Measurements from ENCODE around the gene MANEA. TPM values are rescaled to one million over a fixed set of nuclear protein-coding genes. Genes with fewer than 3 reads are reported as not detected.

The MANEA gene
- total and polyA plus RNA-seq, 10 of the 15 experiments (the other 5 are each of a cell fraction or from before 2014, with no cell fraction given): 5.8 to 19.5 (median 12.5) TPM

- TF ChIP-seq FOS (IDR thresholded peaks at IDR 0.05; ENCODE audit: borderline replicate concordance, extremely low read depth, insufficient read length) (no peak), BMI1 (IDR thresholded peaks at IDR 0.05; ENCODE audit: borderline replicate concordance) (no peak)
Measured at GRCh38 chr6:95543798-95544197, 33.5 kb upstream of the MANEA start (continued).

- RAD21 ChIA-PET (ENCODE audit: unreplicated experiment): no interaction called here
- in situ Hi-C loops (cut with MboI) (no loop called here), intact Hi-C loops (cut with micrococcal nuclease; ENCODE audit: unreplicated experiment) (no loop called here)
- no peaks in the 10 kb centered on the region for H3K9me3 ChIP-seq (replicated peaks; ENCODE audit: control insufficient read depth, insufficient read depth, low read length)
- FAIRE-seq (no peak), DNase-seq (ENCODE audit: low read depth, low spot score) (no peak), ATAC-seq (no peak)
- no peak overlapping the region for H3K4me2 ChIP-seq (ENCODE audit: control insufficient read depth, insufficient read depth)
- no peaks in the 10 kb centered on the region for H3K4me1 ChIP-seq (ENCODE audit: control insufficient read depth, insufficient read depth, low read length)
- TF ChIP-seq SPI1 (IDR thresholded peaks at IDR 0.05; ENCODE audit: borderline replicate concordance, insufficient read depth, low read depth, low read length) (no peak), TAF1 (IDR thresholded peaks at IDR 0.05; ENCODE audit: borderline replicate concordance, low read depth, low read length) (no peak)
- SMC1A ChIA-PET (ENCODE audit: uncharacterized antibody, unreplicated experiment): no interaction called here
- no peak overlapping the region for H2AFZ ChIP-seq (ENCODE audit: control insufficient read depth, low read depth, low read length)
- no peaks in the 10 kb centered on the region for H3K79me2 ChIP-seq (ENCODE audit: control insufficient read depth, insufficient read depth, low read length)
- H3K4me3 ChIP-seq: no peak overlapping the region
- POLR2A ChIA-PET: no interaction called here
- H3K36me3 ChIP-seq (ENCODE audit: control insufficient read depth in 2 of 2, insufficient read depth in 2 of 2, low read length in 1 of 2): no peaks in the 10 kb centered on the region
- CTCF ChIA-PET: no interaction called here
- no peak overlapping the region for H3K27ac ChIP-seq (ENCODE audit: control insufficient read depth, insufficient read depth)
- no peaks in the 10 kb centered on the region for H4K20me1 ChIP-seq (ENCODE audit: control insufficient read depth, insufficient read depth)
- no peak overlapping the region for H3K9ac ChIP-seq (ENCODE audit: control insufficient read depth, insufficient read depth, low read length)
- no TSS peak for BruUV-seq (replicated peaks)
- 15% methylated on average over 3 of the region's 3 CpGs for WGBS (ENCODE audit: insufficient coverage, insufficient replicate concordance, low lambda C conversion rate, missing lambda C conversion rate)
- H3K27me3 ChIP-seq (replicated peaks in 1 of 2; ENCODE audit: control insufficient read depth in 2 of 2, insufficient read depth in 2 of 2, low read length in 1 of 2): no peaks in the 10 kb centered on the region; a peak in 1 of 4 replicates
Measured at GRCh38 chr6:95544517-95545225, 32.7 kb upstream of the MANEA start.

GRCh38 chr6:95545226-95545625, 32.1 kb upstream of the MANEA start:
- TF ChIP-seq NR2C1 (IDR thresholded peaks at IDR 0.05) (no peak), RB1 (IDR thresholded peaks at IDR 0.05; ENCODE audit: borderline replicate concordance) (no peak), ELK1 (IDR thresholded peaks at IDR 0.05; ENCODE audit: low read depth, low read length) (no peak), ZBTB33 (IDR thresholded peaks at IDR 0.05) (no peak), E4F1 (IDR thresholded peaks at IDR 0.05; ENCODE audit: borderline replicate concordance, partially characterized antibody) (no peak), ZNF622 (IDR thresholded peaks at IDR 0.05) (no peak)
- Histone ChIP-seq H3K9ac (ENCODE audit: control insufficient read depth, insufficient read depth, low read length) (no peak overlapping the region), H3K27ac (ENCODE audit: control insufficient read depth, insufficient read depth) (no peak overlapping the region), H4K20me1 (ENCODE audit: control insufficient read depth, insufficient read depth) (no peaks in the 10 kb centered on the region), H3K27me3 (replicated peaks in 1 of 2; ENCODE audit: control insufficient read depth in 2 of 2, insufficient read depth in 2 of 2, low read length in 1 of 2) (no peaks in the 10 kb centered on the region; a peak in 1 of 4 replicates), H3K79me2 (ENCODE audit: control insufficient read depth, insufficient read depth, low read length) (no peaks in the 10 kb centered on the region), H3K4me1 (ENCODE audit: control insufficient read depth, insufficient read depth, low read length) (no peaks in the 10 kb centered on the region), H3K9me3 (replicated peaks; ENCODE audit: control insufficient read depth, insufficient read depth, low read length) (no peaks in the 10 kb centered on the region), H2AFZ (ENCODE audit: control insufficient read depth, low read depth, low read length) (no peak overlapping the region), H3K4me2 (ENCODE audit: control insufficient read depth, insufficient read depth) (no peak overlapping the region), H3K36me3 (ENCODE audit: control insufficient read depth in 2 of 2, insufficient read depth in 2 of 2, low read length in 1 of 2) (no peaks in the 10 kb centered on the region), H3K4me3 (no peak overlapping the region)
- 28% methylated on average over 3 of the region's 3 CpGs for WGBS (ENCODE audit: insufficient coverage, insufficient replicate concordance, low lambda C conversion rate, missing lambda C conversion rate)
- no TSS peak for BruUV-seq (replicated peaks)
- ChIA-PET CTCF (no interaction called here), RAD21 (ENCODE audit: unreplicated experiment) (no interaction called here), SMC1A (ENCODE audit: uncharacterized antibody, unreplicated experiment) (no interaction called here), POLR2A (no interaction called here)
- no peak for DNase-seq (ENCODE audit: low read depth, low spot score)
- ATAC-seq: no peak
- in situ Hi-C loops (cut with MboI) (no loop called here), intact Hi-C loops (cut with micrococcal nuclease; ENCODE audit: unreplicated experiment) (no loop called here)
- no peak for FAIRE-seq
